ENCODE measurements around the gene SLK.

Gene SLK

DNA sequence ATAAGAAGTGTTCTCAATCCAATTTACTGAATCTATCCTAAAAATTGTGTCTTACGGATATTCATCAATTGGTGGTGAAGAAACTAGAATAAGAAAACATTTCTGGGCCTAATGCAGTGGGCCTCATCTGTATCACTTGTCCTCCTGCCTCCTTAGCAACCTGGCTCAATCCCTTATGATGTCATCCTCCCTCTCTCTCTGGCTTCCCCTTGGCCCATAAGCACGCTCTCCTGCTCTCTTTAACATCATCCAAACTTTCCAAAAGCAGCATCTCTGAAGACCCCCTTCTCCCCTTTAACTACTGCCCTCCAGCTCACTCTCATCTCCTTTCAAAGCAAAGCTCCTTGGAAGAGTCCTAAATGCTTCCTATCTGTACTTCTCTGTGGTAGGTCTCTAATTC lies 44.3 kb upstream of the SLK start:
- DNase-seq (ENCODE audit: low read depth): no peak
- TF ChIP-seq, protein P1, sequence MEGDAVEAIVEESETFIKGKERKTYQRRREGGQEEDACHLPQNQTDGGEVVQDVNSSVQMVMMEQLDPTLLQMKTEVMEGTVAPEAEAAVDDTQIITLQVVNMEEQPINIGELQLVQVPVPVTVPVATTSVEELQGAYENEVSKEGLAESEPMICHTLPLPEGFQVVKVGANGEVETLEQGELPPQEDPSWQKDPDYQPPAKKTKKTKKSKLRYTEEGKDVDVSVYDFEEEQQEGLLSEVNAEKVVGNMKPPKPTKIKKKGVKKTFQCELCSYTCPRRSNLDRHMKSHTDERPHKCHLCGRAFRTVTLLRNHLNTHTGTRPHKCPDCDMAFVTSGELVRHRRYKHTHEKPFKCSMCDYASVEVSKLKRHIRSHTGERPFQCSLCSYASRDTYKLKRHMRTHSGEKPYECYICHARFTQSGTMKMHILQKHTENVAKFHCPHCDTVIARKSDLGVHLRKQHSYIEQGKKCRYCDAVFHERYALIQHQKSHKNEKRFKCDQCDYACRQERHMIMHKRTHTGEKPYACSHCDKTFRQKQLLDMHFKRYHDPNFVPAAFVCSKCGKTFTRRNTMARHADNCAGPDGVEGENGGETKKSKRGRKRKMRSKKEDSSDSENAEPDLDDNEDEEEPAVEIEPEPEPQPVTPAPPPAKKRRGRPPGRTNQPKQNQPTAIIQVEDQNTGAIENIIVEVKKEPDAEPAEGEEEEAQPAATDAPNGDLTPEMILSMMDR (IDR thresholded peaks at IDR 0.05; ENCODE audit: low read length, missing control alignments): no peak
- H3K4me3 ChIP-seq (replicated peaks; ENCODE audit: low read depth, low read length): no peak overlapping the region

DNA sequence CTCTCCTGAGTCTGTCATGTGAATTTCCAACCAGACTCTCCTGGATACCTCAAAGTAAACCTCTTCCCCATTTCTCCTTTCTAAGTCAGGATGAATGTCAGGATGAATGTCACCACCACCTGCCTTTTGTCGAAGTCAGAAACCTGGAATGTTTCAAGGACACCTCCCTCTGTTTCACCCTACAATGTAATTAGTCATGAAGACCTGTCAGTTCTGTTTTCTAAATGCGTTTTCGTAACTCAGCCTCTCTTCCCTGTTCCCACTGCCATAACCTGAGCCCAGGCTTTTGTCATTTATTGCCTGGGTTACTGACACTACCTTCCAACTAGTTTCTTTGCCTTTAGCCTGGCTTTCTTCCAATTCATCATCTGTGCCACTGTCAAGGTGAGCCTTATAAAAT lies 43.4 kb upstream of the SLK start:
- no peak for DNase-seq (ENCODE audit: low read depth)
- TF ChIP-seq, protein P1 (IDR thresholded peaks at IDR 0.05; ENCODE audit: low read length, missing control alignments): no peak
- H3K4me3 ChIP-seq (replicated peaks; ENCODE audit: low read depth, low read length): no peak overlapping the region

DNA sequence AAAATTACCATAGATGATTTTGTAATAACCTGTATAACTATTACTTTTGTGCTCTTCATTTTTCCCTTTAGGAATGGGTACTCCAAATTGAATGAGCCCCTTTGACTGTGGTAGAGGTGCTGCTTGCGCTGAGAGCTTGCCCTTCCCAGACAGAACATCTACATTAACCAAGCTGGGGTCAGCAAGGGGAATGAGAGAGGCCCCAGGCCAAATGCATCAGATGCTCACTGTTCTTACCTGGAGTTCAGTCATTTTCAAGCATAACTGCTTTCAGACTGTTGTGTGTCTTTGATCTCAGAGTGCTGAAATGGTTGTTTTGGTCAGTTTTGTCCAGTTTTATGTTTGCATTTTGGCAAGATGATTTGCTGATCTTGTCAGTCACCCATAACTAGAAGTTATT lies 41.3 kb upstream of the SLK start:
- TF ChIP-seq, protein P1 (IDR thresholded peaks at IDR 0.05; ENCODE audit: low read length, missing control alignments): no peak
- DNase-seq (ENCODE audit: low read depth): no peak
- H3K4me3 ChIP-seq (replicated peaks; ENCODE audit: low read depth, low read length): no peak overlapping the region

DNA sequence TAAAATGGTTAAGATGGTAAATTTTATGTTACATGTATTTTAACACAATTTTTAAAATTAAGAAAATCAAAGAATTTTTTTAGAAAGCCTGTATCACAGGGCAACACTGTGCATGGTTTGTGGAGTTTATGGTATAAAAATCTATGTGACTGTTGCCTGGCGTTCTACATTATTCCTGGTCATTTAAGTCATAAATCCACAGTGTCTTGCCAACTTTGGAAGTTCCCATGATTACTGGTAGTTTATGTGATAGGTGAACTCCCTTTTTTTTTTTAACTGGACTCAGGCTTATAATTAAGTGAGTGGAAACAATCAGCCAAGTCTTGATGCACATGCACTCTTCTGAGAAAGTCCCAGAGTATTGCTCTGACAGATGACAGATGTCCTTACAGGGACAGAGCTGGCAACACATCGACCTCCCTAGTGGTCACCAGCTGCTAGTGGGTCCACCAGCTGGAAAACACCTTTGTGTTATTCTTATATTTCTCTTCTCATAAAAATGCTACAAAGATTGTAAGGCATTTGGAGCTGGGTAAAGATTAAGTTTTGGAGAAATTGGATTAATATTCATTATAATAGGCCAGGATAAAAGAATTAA lies 40.1 kb upstream of the SLK start:
- H3K4me3 ChIP-seq (replicated peaks; ENCODE audit: low read depth, low read length): no peak overlapping the region
- DNase-seq (ENCODE audit: low read depth): no peak
- TF ChIP-seq, protein P1 (IDR thresholded peaks at IDR 0.05; ENCODE audit: low read length, missing control alignments): no peak

DNA sequence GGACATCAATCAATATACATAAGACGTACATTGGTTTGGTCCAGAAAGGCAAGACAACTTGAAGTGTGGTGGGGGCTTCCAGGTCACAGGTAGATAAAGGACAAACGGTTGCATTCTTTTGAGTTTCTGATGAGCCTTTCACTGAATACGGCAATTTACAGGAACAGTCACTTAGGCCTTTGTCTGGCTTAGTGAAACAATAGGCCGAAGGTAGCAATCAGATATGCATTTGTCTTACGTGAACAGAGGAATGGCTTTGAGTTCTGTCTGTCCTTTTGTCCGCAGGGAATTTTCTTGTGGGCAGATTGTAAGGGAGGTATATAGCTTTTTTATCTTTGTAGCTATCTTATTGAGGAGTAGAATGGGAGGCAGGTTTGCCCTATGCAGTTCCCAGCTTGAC lies 38.2 kb upstream of the SLK start:
- no peak for DNase-seq (ENCODE audit: low read depth)
- no peak overlapping the region for H3K4me3 ChIP-seq (replicated peaks; ENCODE audit: low read depth, low read length)
- TF ChIP-seq, protein P1 (IDR thresholded peaks at IDR 0.05; ENCODE audit: low read length, missing control alignments): no peak

DNA sequence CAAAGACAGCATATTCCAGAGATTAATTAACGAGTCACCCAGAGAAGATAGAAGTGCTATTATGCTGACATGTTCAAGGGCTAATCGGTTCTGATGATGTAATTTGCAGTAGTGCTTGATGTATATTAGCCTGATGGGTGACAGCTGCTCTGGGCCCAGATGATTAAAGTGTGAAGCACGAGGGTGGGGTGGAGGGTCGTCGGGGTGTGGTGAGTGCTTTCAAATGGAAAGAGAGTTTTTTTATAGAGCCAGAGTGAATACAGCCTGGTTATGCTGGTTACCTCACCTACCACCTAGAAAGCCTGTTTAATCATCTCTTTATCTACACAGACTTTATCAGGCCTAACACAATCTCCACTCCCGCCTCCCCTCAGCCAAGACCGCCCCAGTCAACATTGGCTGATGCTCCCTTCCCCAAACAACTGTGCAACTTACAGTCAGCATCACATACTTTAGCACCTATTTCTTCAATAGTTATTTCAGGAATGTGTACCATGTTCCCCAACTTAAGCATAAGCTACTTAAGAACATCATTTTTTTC lies 37.5 kb upstream of the SLK start:
- peak; percentile 32 for DNase-seq (ENCODE audit: low read depth)
- TF ChIP-seq, protein P1 (IDR thresholded peaks at IDR 0.05; ENCODE audit: low read length, missing control alignments): no peak
- H3K4me3 ChIP-seq (replicated peaks; ENCODE audit: low read depth, low read length): no peak overlapping the region

DNA sequence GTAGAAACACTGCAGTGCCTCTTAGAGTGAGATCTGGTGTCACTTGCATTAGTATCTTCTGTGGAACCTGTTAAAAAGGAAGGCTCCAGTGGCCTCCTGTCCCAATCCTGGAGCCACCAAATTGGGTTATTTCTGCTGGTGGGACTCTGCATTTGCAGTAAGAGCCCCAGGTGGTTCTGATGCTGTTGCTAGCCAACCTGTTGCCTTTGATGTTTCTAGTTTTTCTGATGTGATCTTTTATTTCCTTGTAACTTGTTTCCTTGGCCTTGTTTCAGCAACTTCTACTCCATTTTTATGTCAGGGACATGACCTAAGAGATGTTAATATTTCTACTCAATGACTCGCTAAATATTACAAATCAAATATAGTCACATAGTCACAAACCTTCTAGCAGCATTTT lies 36.5 kb upstream of the SLK start:
- no peak overlapping the region for H3K4me3 ChIP-seq (replicated peaks; ENCODE audit: low read depth, low read length)
- TF ChIP-seq, protein P1 (IDR thresholded peaks at IDR 0.05; ENCODE audit: low read length, missing control alignments): no peak
- DNase-seq (ENCODE audit: low read depth): no peak
